ENCODE data around the gene EAF1.
"Not testable (repeated sequence)": the region's sequence is repeated elsewhere in the genome, so short reads cannot be mapped to it uniquely, and the experiment has no call there.

The EAF1 gene

DNA sequence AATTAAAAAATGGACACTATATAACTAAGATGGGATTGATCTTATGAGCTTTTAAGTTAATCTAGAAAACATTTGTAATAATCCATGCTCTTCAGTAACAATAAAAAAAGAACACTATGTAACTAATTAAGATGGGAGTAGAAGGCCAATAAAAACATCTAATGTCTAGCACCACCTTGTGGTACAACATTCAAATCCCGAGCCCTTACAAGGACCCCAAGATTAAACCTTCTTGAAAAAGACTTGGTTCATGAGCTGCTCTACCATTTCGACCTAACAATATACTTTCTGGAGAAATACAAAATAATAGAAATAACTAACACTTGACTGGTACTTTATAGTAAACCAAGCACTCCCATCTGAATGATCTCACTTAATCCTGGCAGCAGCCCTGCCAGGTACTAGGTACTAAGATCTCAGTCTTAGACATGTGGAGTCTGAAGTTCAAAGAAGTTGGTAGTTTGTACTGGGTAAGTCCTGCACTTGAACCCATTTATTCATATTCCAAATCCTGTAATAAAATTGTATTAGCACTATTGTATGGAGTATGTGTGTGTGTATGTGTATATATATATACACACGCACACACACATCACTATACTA is 21.8 kb upstream of the EAF1 start:
- DNase-seq (ENCODE audit: extremely low spot score), result peak; percentile 58
- TF ChIP-seq, protein P1, sequence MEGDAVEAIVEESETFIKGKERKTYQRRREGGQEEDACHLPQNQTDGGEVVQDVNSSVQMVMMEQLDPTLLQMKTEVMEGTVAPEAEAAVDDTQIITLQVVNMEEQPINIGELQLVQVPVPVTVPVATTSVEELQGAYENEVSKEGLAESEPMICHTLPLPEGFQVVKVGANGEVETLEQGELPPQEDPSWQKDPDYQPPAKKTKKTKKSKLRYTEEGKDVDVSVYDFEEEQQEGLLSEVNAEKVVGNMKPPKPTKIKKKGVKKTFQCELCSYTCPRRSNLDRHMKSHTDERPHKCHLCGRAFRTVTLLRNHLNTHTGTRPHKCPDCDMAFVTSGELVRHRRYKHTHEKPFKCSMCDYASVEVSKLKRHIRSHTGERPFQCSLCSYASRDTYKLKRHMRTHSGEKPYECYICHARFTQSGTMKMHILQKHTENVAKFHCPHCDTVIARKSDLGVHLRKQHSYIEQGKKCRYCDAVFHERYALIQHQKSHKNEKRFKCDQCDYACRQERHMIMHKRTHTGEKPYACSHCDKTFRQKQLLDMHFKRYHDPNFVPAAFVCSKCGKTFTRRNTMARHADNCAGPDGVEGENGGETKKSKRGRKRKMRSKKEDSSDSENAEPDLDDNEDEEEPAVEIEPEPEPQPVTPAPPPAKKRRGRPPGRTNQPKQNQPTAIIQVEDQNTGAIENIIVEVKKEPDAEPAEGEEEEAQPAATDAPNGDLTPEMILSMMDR (IDR thresholded peaks at IDR 0.05; ENCODE audit: control extremely low read depth, extremely low read depth, low read depth, missing control alignments), result peak; percentile 63
- POLR2A ChIA-PET, result interaction anchor here (1.2 kb wide), 1 partner anchor 137 kb away, joined by 5 read pairs; no protein-coding TSS in a partner anchor
- CTCF ChIA-PET, result interaction anchor here (0.6 to 3.4 kb wide), 53 partner anchors 9 to 483 kb away, joined by 3 to 151 read pairs (median 4); partner anchors contain the start of genes CAPN7, EAF1, METTL6 and SH3BP5

DNA sequence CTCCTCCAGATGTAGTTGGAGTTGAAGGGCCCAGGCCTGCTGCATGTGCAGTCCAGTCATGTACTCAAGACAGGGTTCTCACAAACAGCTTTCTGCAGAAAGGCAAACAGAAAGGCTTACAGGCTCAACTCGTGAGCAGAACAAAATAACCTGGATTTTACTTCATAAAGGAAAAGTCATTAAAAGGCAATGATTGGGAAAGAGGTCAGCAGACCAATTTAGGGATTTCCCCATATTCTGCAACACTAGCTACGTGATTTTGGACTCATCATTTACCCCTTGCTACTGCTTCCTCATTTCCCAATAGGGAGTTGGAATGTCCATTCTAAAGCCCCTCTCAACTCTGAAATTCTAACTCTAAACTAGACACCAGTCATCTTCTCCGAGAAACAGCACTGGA is 18.2 kb upstream of the EAF1 start:
- ChIA-PET CTCF (interaction anchor here (1.3 to 3.3 kb wide), 4 partner anchors 141 to 301 kb away, joined by 4 to 35 read pairs (median 9); no protein-coding TSS in a partner anchor), POLR2A (no interaction called here)

DNA sequence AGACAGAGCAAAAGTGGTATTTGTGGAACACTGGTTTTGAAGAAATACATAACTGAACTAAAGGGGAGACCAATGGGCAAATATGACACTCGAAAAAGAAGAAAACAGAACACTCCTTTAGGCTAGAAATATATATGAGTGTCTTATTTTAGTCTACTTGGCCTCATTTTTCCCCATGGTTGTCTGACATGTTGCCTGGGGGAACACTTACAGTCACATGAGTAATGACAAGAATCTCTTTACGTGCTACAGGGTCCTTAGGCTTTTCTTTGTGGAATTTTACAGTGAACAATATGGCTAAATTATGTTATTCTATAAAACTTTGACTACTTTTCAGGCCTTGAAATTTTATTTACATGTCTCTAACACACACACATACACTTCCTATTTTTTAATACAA is 17.6 kb upstream of the EAF1 start:
- no peak for DNase-seq (ENCODE audit: extremely low spot score)
- TF ChIP-seq, protein P1 (IDR thresholded peaks at IDR 0.05; ENCODE audit: control extremely low read depth, extremely low read depth, low read depth, missing control alignments), result no peak
- CTCF ChIA-PET, result interaction anchor here (1.3 to 1.6 kb wide), 2 partner anchors 21 to 142 kb away, joined by 3 to 6 read pairs; no protein-coding TSS in a partner anchor
- POLR2A ChIA-PET, result no interaction called here

More for the DNA sequence above, 18.2 kb upstream of the EAF1 start:
- no peak for DNase-seq (ENCODE audit: extremely low spot score)
- TF ChIP-seq, protein P1 (IDR thresholded peaks at IDR 0.05; ENCODE audit: control extremely low read depth, extremely low read depth, low read depth, missing control alignments), result no peak

DNA sequence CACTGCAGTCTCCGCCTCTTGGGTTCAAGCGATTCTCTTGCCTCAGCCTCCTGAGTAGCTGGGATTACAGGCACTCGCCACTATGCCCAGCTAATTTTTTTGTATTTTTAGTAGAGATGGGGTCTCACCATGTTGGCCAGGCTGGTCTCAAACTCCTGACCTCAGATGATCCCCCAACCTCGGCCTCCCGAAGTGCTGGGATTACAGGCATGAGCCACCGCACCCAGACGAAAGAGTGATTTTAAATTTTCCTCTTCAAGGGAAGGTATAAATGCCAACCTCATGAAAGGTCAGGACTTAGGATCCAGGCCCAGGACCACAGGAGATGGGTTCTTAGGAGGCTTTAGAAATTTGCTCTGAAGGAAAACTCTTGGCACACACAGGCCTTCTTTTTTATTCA is 16.4 kb upstream of the EAF1 start:
- POLR2A ChIA-PET; DNase-seq (ENCODE audit: extremely low spot score): not testable (repeated sequence)
- CTCF ChIA-PET, result interaction anchor here (1.3 to 1.6 kb wide), 2 partner anchors 20 to 143 kb away, joined by 3 to 6 read pairs; no protein-coding TSS in a partner anchor

DNA sequence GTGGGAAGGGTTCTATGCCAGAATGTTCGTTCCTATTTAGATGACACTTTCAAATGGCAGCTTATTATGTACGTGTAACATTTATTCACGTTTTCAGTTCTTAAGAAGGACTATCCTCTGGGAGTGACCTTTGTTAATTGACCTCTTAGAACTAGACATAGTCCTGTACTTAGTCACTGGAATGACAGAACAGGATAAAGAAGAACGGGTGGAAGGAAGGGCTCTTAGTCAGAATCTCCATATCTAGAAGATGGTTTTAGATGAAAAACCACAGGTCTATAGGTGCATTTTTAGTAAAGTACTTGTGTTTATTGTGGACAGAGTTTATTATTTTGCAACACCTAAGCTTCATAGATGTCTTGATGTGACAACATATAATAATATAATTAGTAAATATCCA is 6.5 kb upstream of the EAF1 start:
- ChIA-PET CTCF (interaction anchor here (1.3 kb wide), 1 partner anchor 153 kb away, joined by 3 read pairs; no protein-coding TSS in a partner anchor), POLR2A (no interaction called here)
- DNase-seq (ENCODE audit: extremely low spot score), result no peak
- TF ChIP-seq, protein P1 (IDR thresholded peaks at IDR 0.05; ENCODE audit: control extremely low read depth, extremely low read depth, low read depth, missing control alignments), result no peak

DNA sequence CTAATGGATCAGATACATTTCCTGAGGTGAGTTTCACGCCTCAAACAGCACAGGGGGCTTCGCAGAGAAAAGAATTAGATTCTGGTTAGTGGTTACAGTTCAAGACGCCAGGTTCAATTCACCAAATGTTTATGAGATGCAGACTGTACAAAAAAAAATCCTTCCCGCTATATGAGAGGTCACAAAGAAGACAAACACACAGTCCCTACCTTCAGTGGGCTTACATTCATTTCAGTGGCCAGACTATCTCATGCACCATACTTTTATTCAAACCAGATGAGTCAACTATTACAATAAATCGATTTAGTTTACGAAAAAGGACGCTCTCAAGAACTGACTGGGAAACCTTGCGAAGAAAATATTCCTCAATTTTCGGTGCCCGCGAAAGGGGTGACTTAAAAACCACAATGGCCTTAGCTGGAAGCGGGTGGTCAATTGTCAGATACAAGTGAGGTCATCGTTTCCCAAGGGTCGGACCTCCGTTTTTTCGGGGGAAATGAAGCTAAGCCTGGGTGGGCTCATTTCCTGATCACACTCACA is 749 bp upstream of the EAF1 start:
- DNase-seq (ENCODE audit: extremely low spot score), result no peak
- TF ChIP-seq, protein P1 (IDR thresholded peaks at IDR 0.05; ENCODE audit: control extremely low read depth, extremely low read depth, low read depth, missing control alignments), result no peak
- CTCF ChIA-PET, result interaction anchor here (0.9 to 2.6 kb wide), 6 partner anchors 9 to 224 kb away, joined by 3 to 8 read pairs (median 4); no protein-coding TSS in a partner anchor
- POLR2A ChIA-PET, result no interaction called here

DNA sequence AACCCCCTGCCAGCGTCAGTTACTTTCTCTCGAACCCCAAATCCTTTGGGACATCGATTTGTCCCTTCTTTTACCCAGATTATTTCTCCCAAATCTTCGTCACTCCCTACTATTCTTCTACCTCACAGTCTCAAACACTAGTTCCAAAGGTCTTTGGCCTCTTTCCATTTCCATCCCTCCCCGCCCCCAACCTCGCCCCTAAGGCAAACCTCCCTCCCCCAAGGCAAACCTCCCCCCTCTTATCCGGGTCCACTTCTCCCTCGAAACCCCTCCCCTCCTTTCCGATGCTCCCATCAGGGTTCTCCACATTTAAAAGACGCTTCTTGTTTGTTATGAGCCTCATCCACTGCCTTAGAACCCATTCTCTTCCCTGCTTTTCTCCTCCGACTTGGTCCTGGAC is 583 bp downstream of the EAF1 start:
- TF ChIP-seq, protein P1 (IDR thresholded peaks at IDR 0.05; ENCODE audit: control extremely low read depth, extremely low read depth, low read depth, missing control alignments), result no peak
- DNase-seq (ENCODE audit: extremely low spot score), result no peak
- ChIA-PET POLR2A (no interaction called here), CTCF (interaction anchor here (1.0 kb wide), 1 partner anchor 23 kb away, joined by 3 read pairs; no protein-coding TSS in a partner anchor)

Measured in GM10248 (cell line).